ENCODE measurements around the gene ATP8B4. TPM values are rescaled to one million over a fixed set of nuclear protein-coding genes. Genes with fewer than 3 reads are reported as not detected.

Gene ATP8B4
- total and polyA plus RNA-seq, 10 of the 15 experiments (the other 5 are each of a cell fraction or from before 2014, with no cell fraction given), result 0.02 to 0.94 (median 0.19) TPM

- TF ChIP-seq GATAD2B (conservative IDR thresholded peaks at IDR 0.05; ENCODE audit: low read depth) (no peak), DPF2 (IDR thresholded peaks at IDR 0.05) (no peak), POLR2AphosphoS2 (IDR thresholded peaks at IDR 0.05; ENCODE audit: low read depth, low read length) (no peak), MTA3 (IDR thresholded peaks at IDR 0.05; ENCODE audit: borderline replicate concordance, low read length) (no peak), HDAC2 (IDR thresholded peaks at IDR 0.05) (no peak), ETV6 (conservative IDR thresholded peaks at IDR 0.05 in 1 of 2, IDR thresholded peaks at IDR 0.05 in 1 of 2; ENCODE audit: borderline replicate concordance in 1 of 2, low read depth in 1 of 2) (0 out of 4 replicates have a peak, but pooled peaks of 1 of the 2 experiments have one; percentile 48), SUPT20H (IDR thresholded peaks at IDR 0.05; ENCODE audit: borderline replicate concordance, control insufficient read depth, low read depth, low read length) (no peak), TARDBP (IDR thresholded peaks at IDR 0.05; ENCODE audit: borderline replicate concordance) (no peak), BMI1 (IDR thresholded peaks at IDR 0.05; ENCODE audit: borderline replicate concordance) (no peak), ZNF274 (IDR thresholded peaks at IDR 0.05; ENCODE audit: insufficient read depth, insufficient read length) (no peak), MYC (IDR thresholded peaks at IDR 0.05; ENCODE audit: insufficient read depth, insufficient read length, insufficient replicate concordance, low read length, severe bottlenecking) (no peak), MEF2B (IDR thresholded peaks at IDR 0.05; ENCODE audit: partially characterized antibody, poor library complexity, severe bottlenecking) (no peak)
- TF ChIP-seq, protein P1, sequence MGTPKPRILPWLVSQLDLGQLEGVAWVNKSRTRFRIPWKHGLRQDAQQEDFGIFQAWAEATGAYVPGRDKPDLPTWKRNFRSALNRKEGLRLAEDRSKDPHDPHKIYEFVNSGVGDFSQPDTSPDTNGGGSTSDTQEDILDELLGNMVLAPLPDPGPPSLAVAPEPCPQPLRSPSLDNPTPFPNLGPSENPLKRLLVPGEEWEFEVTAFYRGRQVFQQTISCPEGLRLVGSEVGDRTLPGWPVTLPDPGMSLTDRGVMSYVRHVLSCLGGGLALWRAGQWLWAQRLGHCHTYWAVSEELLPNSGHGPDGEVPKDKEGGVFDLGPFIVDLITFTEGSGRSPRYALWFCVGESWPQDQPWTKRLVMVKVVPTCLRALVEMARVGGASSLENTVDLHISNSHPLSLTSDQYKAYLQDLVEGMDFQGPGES (IDR thresholded peaks at IDR 0.05), result no peak
- TF ChIP-seq, protein P2, sequence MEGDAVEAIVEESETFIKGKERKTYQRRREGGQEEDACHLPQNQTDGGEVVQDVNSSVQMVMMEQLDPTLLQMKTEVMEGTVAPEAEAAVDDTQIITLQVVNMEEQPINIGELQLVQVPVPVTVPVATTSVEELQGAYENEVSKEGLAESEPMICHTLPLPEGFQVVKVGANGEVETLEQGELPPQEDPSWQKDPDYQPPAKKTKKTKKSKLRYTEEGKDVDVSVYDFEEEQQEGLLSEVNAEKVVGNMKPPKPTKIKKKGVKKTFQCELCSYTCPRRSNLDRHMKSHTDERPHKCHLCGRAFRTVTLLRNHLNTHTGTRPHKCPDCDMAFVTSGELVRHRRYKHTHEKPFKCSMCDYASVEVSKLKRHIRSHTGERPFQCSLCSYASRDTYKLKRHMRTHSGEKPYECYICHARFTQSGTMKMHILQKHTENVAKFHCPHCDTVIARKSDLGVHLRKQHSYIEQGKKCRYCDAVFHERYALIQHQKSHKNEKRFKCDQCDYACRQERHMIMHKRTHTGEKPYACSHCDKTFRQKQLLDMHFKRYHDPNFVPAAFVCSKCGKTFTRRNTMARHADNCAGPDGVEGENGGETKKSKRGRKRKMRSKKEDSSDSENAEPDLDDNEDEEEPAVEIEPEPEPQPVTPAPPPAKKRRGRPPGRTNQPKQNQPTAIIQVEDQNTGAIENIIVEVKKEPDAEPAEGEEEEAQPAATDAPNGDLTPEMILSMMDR (IDR thresholded peaks at IDR 0.05 in 2 of 3, conservative IDR thresholded peaks at IDR 0.05 in 1 of 3; ENCODE audit: control insufficient read depth in 2 of 3, extremely low read depth in 1 of 3, insufficient read depth in 1 of 3, low read depth in 3 of 3, low read length in 3 of 3), result peak in 2 of 3 experiments; percentile 5 to 24; a peak in 1 of 6 replicates
- CTCF ChIA-PET, result interaction anchor here (1.0 to 2.1 kb wide), 5 partner anchors 219 to 687 kb away, joined by 3 to 5 read pairs (median 4); no protein-coding TSS in a partner anchor
Observed at GRCh38 chr15:49832511-49832910, 286.5 kb downstream of the ATP8B4 start.

More at GRCh38 chr15:49832511-49832910, 286.5 kb downstream of the ATP8B4 start:
- Histone ChIP-seq H3K9ac (ENCODE audit: control insufficient read depth, insufficient read depth, low read length) (no peak overlapping the region), H3K4me1 (ENCODE audit: control insufficient read depth, insufficient read depth, low read length) (no peaks in the 10 kb centered on the region), H2AFZ (ENCODE audit: control insufficient read depth, low read depth, low read length) (no peak overlapping the region), H3K79me2 (ENCODE audit: control insufficient read depth, insufficient read depth, low read length) (no peaks in the 10 kb centered on the region), H4K20me1 (ENCODE audit: control insufficient read depth, insufficient read depth) (no peaks in the 10 kb centered on the region), H3K27me3 (replicated peaks in 1 of 2; ENCODE audit: control insufficient read depth in 2 of 2, insufficient read depth in 2 of 2, low read length in 1 of 2) (no peaks in the 10 kb centered on the region), H3K36me3 (ENCODE audit: control insufficient read depth in 2 of 2, insufficient read depth in 2 of 2, low read length in 1 of 2) (no peaks in the 10 kb centered on the region), H3K9me3 (replicated peaks; ENCODE audit: control insufficient read depth, insufficient read depth, low read length) (no peaks in the 10 kb centered on the region), H3K4me3 (no peak overlapping the region), H3K27ac (ENCODE audit: control insufficient read depth, insufficient read depth) (no peak overlapping the region), H3K4me2 (ENCODE audit: control insufficient read depth, insufficient read depth) (no peak overlapping the region)
- 71% methylated on average over 8 of the region's 8 CpGs for WGBS (ENCODE audit: insufficient coverage, insufficient replicate concordance, low lambda C conversion rate, missing lambda C conversion rate)
- BruUV-seq (replicated peaks), result no TSS peak
- RAD21 ChIA-PET (ENCODE audit: unreplicated experiment), result interaction anchor here (1.3 kb wide), 1 partner anchor 171 kb away, joined by 5 read pairs; no protein-coding TSS in a partner anchor
- SMC1A ChIA-PET (ENCODE audit: uncharacterized antibody, unreplicated experiment), result interaction anchor here (1.0 to 1.3 kb wide), 3 partner anchors 219 to 597 kb away, joined by 3 to 8 read pairs (median 6); no protein-coding TSS in a partner anchor
- FAIRE-seq (no peak), ATAC-seq (peak; percentile 55; the same call in 2 of the 3 replicates), DNase-seq (ENCODE audit: low read depth, low spot score) (no peak)
- POLR2A ChIA-PET, result no interaction called here
- intact Hi-C loops (cut with micrococcal nuclease; ENCODE audit: unreplicated experiment) (no loop called here), in situ Hi-C loops (cut with MboI) (no loop called here)

Measured in GM12878 (cell line).